ENCODE measurements around the gene NPSR1. TPM values are rescaled to one million over a fixed set of nuclear protein-coding genes. Genes with fewer than 3 reads are reported as not detected.

The NPSR1 gene
- total and polyA plus RNA-seq, 4 donors: 0.11 to 0.59 (median 0.15) TPM; not detected in 1

- H3K9me3 ChIP-seq (ENCODE audit: control insufficient read depth, insufficient read depth, low read length): no peaks in the 10 kb centered on the region
- H3K27me3 ChIP-seq (ENCODE audit: control insufficient read depth, insufficient read depth, low read length): no peaks in the 10 kb centered on the region
- H3K4me3 ChIP-seq (ENCODE audit: low read depth, low read length): no peak overlapping the region
- H3K27ac ChIP-seq (ENCODE audit: low read depth, low read length): no peak overlapping the region
- WGBS (ENCODE audit: insufficient coverage): no CpG with 5 or more reads among the region's 1 CpG
- no peaks in the 10 kb centered on the region for H3K36me3 ChIP-seq (ENCODE audit: control insufficient read depth, insufficient read depth, low read length)
- peaks cover 3% of the 10 kb centered on the region for H3K4me1 ChIP-seq (ENCODE audit: control insufficient read depth, insufficient read depth, low read length)
- DNase-seq (ENCODE audit: low read depth in 4 of 6, low spot score in 6 of 6): peak in 1 of 6 donors; percentile 7
Measured at GRCh38 chr7:34718867-34719266, 60.8 kb downstream of the NPSR1 start.

- no peaks in the 10 kb centered on the region for H3K27me3 ChIP-seq (ENCODE audit: control insufficient read depth, insufficient read depth, low read length)
- H3K4me3 ChIP-seq (ENCODE audit: low read depth, low read length): no peak overlapping the region
- no peaks in the 10 kb centered on the region for H3K36me3 ChIP-seq (ENCODE audit: control insufficient read depth, insufficient read depth, low read length)
- no peaks in the 10 kb centered on the region for H3K9me3 ChIP-seq (ENCODE audit: control insufficient read depth, insufficient read depth, low read length)
- peaks cover 3% of the 10 kb centered on the region for H3K4me1 ChIP-seq (ENCODE audit: control insufficient read depth, insufficient read depth, low read length)
- peak in 1 of 6 donors; percentile 81 for DNase-seq (ENCODE audit: low read depth in 4 of 6, low spot score in 6 of 6)
- no peak overlapping the region for H3K27ac ChIP-seq (ENCODE audit: low read depth, low read length)
- WGBS (ENCODE audit: insufficient coverage): no CpG with 5 or more reads among the region's 3 CpGs
Measured at GRCh38 chr7:34719636-34720035, 61.6 kb downstream of the NPSR1 start.

GRCh38 chr7:34720289-34720688, 62.3 kb downstream of the NPSR1 start:
- Histone ChIP-seq H3K9me3 (ENCODE audit: control insufficient read depth, insufficient read depth, low read length) (no peaks in the 10 kb centered on the region), H3K4me1 (ENCODE audit: control insufficient read depth, insufficient read depth, low read length) (peaks cover 3% of the 10 kb centered on the region), H3K4me3 (ENCODE audit: low read depth, low read length) (no peak overlapping the region)

GRCh38 chr7:34723338-34723737, 65.3 kb downstream of the NPSR1 start:
- no peaks in the 10 kb centered on the region for H3K36me3 ChIP-seq (ENCODE audit: control insufficient read depth, insufficient read depth, low read length)
- H3K27ac ChIP-seq (ENCODE audit: low read depth, low read length): no peak overlapping the region
- no peak overlapping the region for H3K4me3 ChIP-seq (ENCODE audit: low read depth, low read length)
- no peaks in the 10 kb centered on the region for H3K27me3 ChIP-seq (ENCODE audit: control insufficient read depth, insufficient read depth, low read length)
- no peak for DNase-seq (ENCODE audit: low read depth in 4 of 6, low spot score in 6 of 6)
- peaks cover 3% of the 10 kb centered on the region for H3K4me1 ChIP-seq (ENCODE audit: control insufficient read depth, insufficient read depth, low read length)
- no peaks in the 10 kb centered on the region for H3K9me3 ChIP-seq (ENCODE audit: control insufficient read depth, insufficient read depth, low read length)

More at GRCh38 chr7:34720289-34720688, 62.3 kb downstream of the NPSR1 start:
- H3K27ac ChIP-seq (ENCODE audit: low read depth, low read length): no peak overlapping the region
- no peak for DNase-seq (ENCODE audit: low read depth in 4 of 6, low spot score in 6 of 6)
- H3K36me3 ChIP-seq (ENCODE audit: control insufficient read depth, insufficient read depth, low read length): no peaks in the 10 kb centered on the region
- H3K27me3 ChIP-seq (ENCODE audit: control insufficient read depth, insufficient read depth, low read length): no peaks in the 10 kb centered on the region

- no peak for DNase-seq (ENCODE audit: low read depth in 4 of 6, low spot score in 6 of 6)
- Histone ChIP-seq H3K9me3 (ENCODE audit: control insufficient read depth, insufficient read depth, low read length) (no peaks in the 10 kb centered on the region), H3K4me1 (ENCODE audit: control insufficient read depth, insufficient read depth, low read length) (peaks cover 3% of the 10 kb centered on the region), H3K36me3 (ENCODE audit: control insufficient read depth, insufficient read depth, low read length) (no peaks in the 10 kb centered on the region), H3K4me3 (ENCODE audit: low read depth, low read length) (no peak overlapping the region), H3K27me3 (ENCODE audit: control insufficient read depth, insufficient read depth, low read length) (no peaks in the 10 kb centered on the region), H3K27ac (ENCODE audit: low read depth, low read length) (no peak overlapping the region)
- no CpG with 5 or more reads among the region's 2 CpGs for WGBS (ENCODE audit: insufficient coverage)
Measured at GRCh38 chr7:34723866-34724490, 66.0 kb downstream of the NPSR1 start.

GRCh38 chr7:34726221-34726620, 68.2 kb downstream of the NPSR1 start:
- Histone ChIP-seq H3K27ac (ENCODE audit: low read depth, low read length) (no peak overlapping the region), H3K9me3 (ENCODE audit: control insufficient read depth, insufficient read depth, low read length) (no peaks in the 10 kb centered on the region), H3K4me3 (ENCODE audit: low read depth, low read length) (no peak overlapping the region), H3K36me3 (ENCODE audit: control insufficient read depth, insufficient read depth, low read length) (no peaks in the 10 kb centered on the region), H3K27me3 (ENCODE audit: control insufficient read depth, insufficient read depth, low read length) (no peaks in the 10 kb centered on the region), H3K4me1 (ENCODE audit: control insufficient read depth, insufficient read depth, low read length) (peaks cover 3% of the 10 kb centered on the region)
- no CpG with 5 or more reads among the region's 1 CpG for WGBS (ENCODE audit: insufficient coverage)
- peak in 1 of 6 donors; percentile 81 for DNase-seq (ENCODE audit: low read depth in 4 of 6, low spot score in 6 of 6)

GRCh38 chr7:34727464-34727995, 69.5 kb downstream of the NPSR1 start:
- WGBS (ENCODE audit: insufficient coverage): no CpG with 5 or more reads among the region's 2 CpGs
- H3K9me3 ChIP-seq (ENCODE audit: control insufficient read depth, insufficient read depth, low read length): no peaks in the 10 kb centered on the region
- peak in 1 of 6 donors; percentile 23 for DNase-seq (ENCODE audit: low read depth in 4 of 6, low spot score in 6 of 6)
- no peaks in the 10 kb centered on the region for H3K36me3 ChIP-seq (ENCODE audit: control insufficient read depth, insufficient read depth, low read length)
- H3K27ac ChIP-seq (ENCODE audit: low read depth, low read length): no peak overlapping the region
- no peak overlapping the region for H3K4me3 ChIP-seq (ENCODE audit: low read depth, low read length)
- peaks cover 3% of the 10 kb centered on the region for H3K4me1 ChIP-seq (ENCODE audit: control insufficient read depth, insufficient read depth, low read length)
- no peaks in the 10 kb centered on the region for H3K27me3 ChIP-seq (ENCODE audit: control insufficient read depth, insufficient read depth, low read length)

- Histone ChIP-seq H3K27me3 (ENCODE audit: control insufficient read depth, insufficient read depth, low read length) (no peaks in the 10 kb centered on the region), H3K36me3 (ENCODE audit: control insufficient read depth, insufficient read depth, low read length) (no peaks in the 10 kb centered on the region), H3K9me3 (ENCODE audit: control insufficient read depth, insufficient read depth, low read length) (no peaks in the 10 kb centered on the region), H3K4me3 (ENCODE audit: low read depth, low read length) (no peak overlapping the region), H3K4me1 (ENCODE audit: control insufficient read depth, insufficient read depth, low read length) (no peaks in the 10 kb centered on the region), H3K27ac (ENCODE audit: low read depth, low read length) (no peak overlapping the region)
- 80% methylated on average over 5 of the region's 7 CpGs for WGBS (ENCODE audit: insufficient coverage)
- DNase-seq (ENCODE audit: low read depth in 4 of 6, low spot score in 6 of 6): no peak
Measured at GRCh38 chr7:34728156-34728555, 70.1 kb downstream of the NPSR1 start.

GRCh38 chr7:34734771-34735170, 76.8 kb downstream of the NPSR1 start:
- no CpG with 5 or more reads among the region's 1 CpG for WGBS (ENCODE audit: insufficient coverage)
- no peaks in the 10 kb centered on the region for H3K9me3 ChIP-seq (ENCODE audit: control insufficient read depth, insufficient read depth, low read length)
- H3K4me1 ChIP-seq (ENCODE audit: control insufficient read depth, insufficient read depth, low read length): no peaks in the 10 kb centered on the region
- DNase-seq (ENCODE audit: low read depth in 4 of 6, low spot score in 6 of 6): no peak
- H3K36me3 ChIP-seq (ENCODE audit: control insufficient read depth, insufficient read depth, low read length): no peaks in the 10 kb centered on the region
- H3K27ac ChIP-seq (ENCODE audit: low read depth, low read length): no peak overlapping the region
- H3K27me3 ChIP-seq (ENCODE audit: control insufficient read depth, insufficient read depth, low read length): no peaks in the 10 kb centered on the region
- no peak overlapping the region for H3K4me3 ChIP-seq (ENCODE audit: low read depth, low read length)

- no peaks in the 10 kb centered on the region for H3K9me3 ChIP-seq (ENCODE audit: control insufficient read depth, insufficient read depth, low read length)
- no peaks in the 10 kb centered on the region for H3K36me3 ChIP-seq (ENCODE audit: control insufficient read depth, insufficient read depth, low read length)
- H3K4me1 ChIP-seq (ENCODE audit: control insufficient read depth, insufficient read depth, low read length): no peaks in the 10 kb centered on the region
- H3K27ac ChIP-seq (ENCODE audit: low read depth, low read length): no peak overlapping the region
- WGBS (ENCODE audit: insufficient coverage): no CpG with 5 or more reads among the region's 2 CpGs
- H3K27me3 ChIP-seq (ENCODE audit: control insufficient read depth, insufficient read depth, low read length): no peaks in the 10 kb centered on the region
- no peak for DNase-seq (ENCODE audit: low read depth in 4 of 6, low spot score in 6 of 6)
- H3K4me3 ChIP-seq (ENCODE audit: low read depth, low read length): no peak overlapping the region
Measured at GRCh38 chr7:34735526-34735925, 77.5 kb downstream of the NPSR1 start.

Measured in spinal cord (tissue), 10 donors.